OCI-LY7 (cell line): Measurements from ENCODE around the gene OTUD3. TPM values are rescaled to one million over a fixed set of nuclear protein-coding genes. Genes with fewer than 3 reads are reported as not detected.
"Not testable (repeated sequence)": the region's sequence is repeated elsewhere in the genome, so short reads cannot be mapped to it uniquely, and the experiment has no call there.

Source experiments
- BruUV-seq: library from RNA; stranded (reverse); fragments of 400-500 nt; replicated peaks from 2 replicates; lab custom pipeline; 2021; lab: Mats Ljungman, UMichigan
- CTCF ChIA-PET: fragments of 300-600 bp; sonication (Branson Sonifier 250); formaldehyde crosslinking; loops from one replicate; lab custom pipeline; 2022; ENCODE audit warnings: antibody characterized with exemption; ENCODE audit not compliant: unreplicated experiment; lab: Charles Lee
- POLR2A ChIA-PET: fragments of 300-600 bp; sonication (Branson Sonifier 250); formaldehyde crosslinking; loops from one replicate; lab custom pipeline; 2022; ENCODE audit warnings: antibody characterized with exemption; lab: Charles Lee
- DNase-seq: peaks from one replicate; pipeline ENCODE4 v3.0.0-alpha.2; 2015; ENCODE audit warnings: low spot score
- H2AFZ ChIP-seq: fragments of 200-600 bp; sonication (generic), shearing (Covaris generic); 2 replicates; pipeline ENCODE4 v1.6.1; 2014; ENCODE audit warnings: mild to moderate bottlenecking, antibody characterized with exemption, low read length, moderate library complexity
- H3K27ac ChIP-seq: fragments of 200-600 bp; sonication (generic); 2 replicates; pipeline ENCODE4 v1.5.1; 2014; ENCODE audit warnings: mixed run types, low read depth, mild to moderate bottlenecking, moderate library complexity, low read length, inconsistent platforms; ENCODE audit not compliant: poor library complexity, severe bottlenecking
- H3K36me3 ChIP-seq: fragments of 200-600 bp; sonication (generic); 2 replicates; pipeline ENCODE4 v1.6.1; 2014; ENCODE audit warnings: mild to moderate bottlenecking, antibody characterized with exemption, low read length, moderate library complexity, mixed read lengths; ENCODE audit not compliant: insufficient read depth
- H3K4me1 ChIP-seq: fragments of 200-600 bp; sonication (generic); 2 replicates; pipeline ENCODE4 v1.5.1; 2014; ENCODE audit warnings: mild to moderate bottlenecking, low read length; ENCODE audit not compliant: insufficient read depth, poor library complexity, severe bottlenecking
- H3K4me2 ChIP-seq: fragments of 200-600 bp; sonication (generic); 2 replicates; pipeline ENCODE4 v1.6.1; 2014; ENCODE audit warnings: mild to moderate bottlenecking, low read length
- H3K4me3 ChIP-seq: fragments of 200-600 bp; sonication (generic); 2 replicates; pipeline ENCODE4 v1.5.1; 2014; ENCODE audit warnings: mild to moderate bottlenecking, low read depth, low read length; ENCODE audit not compliant: poor library complexity, severe bottlenecking
- H3K79me2 ChIP-seq: fragments of 200-600 bp; sonication (generic); 2 replicates; pipeline ENCODE4 v1.6.1; 2016; ENCODE audit warnings: low read depth, mild to moderate bottlenecking, low read length, moderate library complexity, mixed read lengths; ENCODE audit not compliant: insufficient read depth
- H3K9me2 ChIP-seq: fragments of 200-600 bp; sonication (generic); 2 replicates; pipeline ENCODE4 v1.6.1; 2016; ENCODE audit warnings: mild to moderate bottlenecking, low read length, mixed read lengths; ENCODE audit not compliant: insufficient read depth
- H3K9me3 ChIP-seq: fragments of 200-600 bp; sonication (generic); 2 replicates; pipeline ENCODE4 v1.6.1; 2014; ENCODE audit warnings: mild to moderate bottlenecking, mixed run types, low read length, mixed read lengths
- H4K20me1 ChIP-seq: fragments of 200-600 bp; sonication (generic); 2 replicates; pipeline ENCODE4 v1.6.1; 2014; ENCODE audit warnings: mild to moderate bottlenecking, antibody characterized with exemption, low read length, moderate library complexity, mixed read lengths; ENCODE audit not compliant: insufficient read depth
- EZH2phosphoT487 ChIP-seq: fragments of 200-600 bp; sonication (generic); IDR thresholded peaks from 2 replicates; pipeline ENCODE4 v1.6.1; 2018; ENCODE audit warnings: low read depth, borderline replicate concordance, mild to moderate bottlenecking, mixed run types, antibody characterized with exemption, low read length, moderate library complexity, mixed read lengths
- intact Hi-C: fragments of 100-400 bp; cut with micrococcal nuclease; formaldehyde crosslinking; loops from one replicate; pipeline ENCODE4 v1.10.0; 2022; ENCODE audit not compliant: unreplicated experiment
- total RNA-seq, 2 experiments: library from RNA; depleted of rRNA in 1 of 2; stranded (reverse); fragments of >200 nt in 1 of 2; shearing (Covaris generic) in 1 of 2; gene quantifications; 2 replicates each; pipeline ENCODE4 v1.2.3, GENCODE V29; 2014 to 2022
- TF ChIP-seq, protein P1 (sequence below): fragments of 200-600 bp; sonication (generic); conservative IDR thresholded peaks from 2 replicates; pipeline ENCODE4 v1.5.1; 2014; ENCODE audit warnings: mild to moderate bottlenecking, antibody characterized with exemption, low read length, moderate library complexity, mixed read lengths

OTUD3 gene
- total RNA-seq, 2 experiments from 2014 or later = 7.3 to 14.7 TPM

- H2AFZ ChIP-seq, H3K4me3 ChIP-seq, intact Hi-C loops, BruUV-seq, CTCF ChIA-PET, H3K36me3 ChIP-seq, H3K4me2 ChIP-seq, H3K4me1 ChIP-seq, H3K9me2 ChIP-seq, H3K27ac ChIP-seq, H3K79me2 ChIP-seq, H4K20me1 ChIP-seq, H3K9me3 ChIP-seq, DNase-seq, POLR2A ChIA-PET: not testable (repeated sequence)
Measured at GRCh38 chr1:19869453-19869852, 12.7 kb upstream of the OTUD3 start.

DNA sequence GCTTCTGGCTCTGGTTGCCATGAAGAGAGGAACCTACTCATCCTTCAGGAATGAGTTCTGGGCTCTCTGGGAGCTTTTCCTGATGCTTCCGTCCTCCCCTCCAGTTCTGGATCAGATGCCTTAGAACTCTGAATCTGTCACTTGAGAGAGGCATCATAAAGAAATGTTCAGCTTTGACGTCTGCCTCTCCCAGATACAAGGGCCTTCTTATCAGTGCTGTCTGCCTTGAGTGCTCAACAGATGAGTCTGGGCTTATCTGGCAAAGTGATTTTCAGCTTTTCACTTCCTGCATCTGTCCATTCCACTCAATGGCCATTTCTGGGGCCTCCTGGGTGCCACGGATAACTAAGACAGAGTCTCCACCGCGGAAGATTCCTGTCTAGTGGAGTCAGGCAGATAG is 12.3 kb upstream of the OTUD3 start:
- no TSS peak for BruUV-seq
- TF ChIP-seq, protein P1, sequence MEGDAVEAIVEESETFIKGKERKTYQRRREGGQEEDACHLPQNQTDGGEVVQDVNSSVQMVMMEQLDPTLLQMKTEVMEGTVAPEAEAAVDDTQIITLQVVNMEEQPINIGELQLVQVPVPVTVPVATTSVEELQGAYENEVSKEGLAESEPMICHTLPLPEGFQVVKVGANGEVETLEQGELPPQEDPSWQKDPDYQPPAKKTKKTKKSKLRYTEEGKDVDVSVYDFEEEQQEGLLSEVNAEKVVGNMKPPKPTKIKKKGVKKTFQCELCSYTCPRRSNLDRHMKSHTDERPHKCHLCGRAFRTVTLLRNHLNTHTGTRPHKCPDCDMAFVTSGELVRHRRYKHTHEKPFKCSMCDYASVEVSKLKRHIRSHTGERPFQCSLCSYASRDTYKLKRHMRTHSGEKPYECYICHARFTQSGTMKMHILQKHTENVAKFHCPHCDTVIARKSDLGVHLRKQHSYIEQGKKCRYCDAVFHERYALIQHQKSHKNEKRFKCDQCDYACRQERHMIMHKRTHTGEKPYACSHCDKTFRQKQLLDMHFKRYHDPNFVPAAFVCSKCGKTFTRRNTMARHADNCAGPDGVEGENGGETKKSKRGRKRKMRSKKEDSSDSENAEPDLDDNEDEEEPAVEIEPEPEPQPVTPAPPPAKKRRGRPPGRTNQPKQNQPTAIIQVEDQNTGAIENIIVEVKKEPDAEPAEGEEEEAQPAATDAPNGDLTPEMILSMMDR = no peak
- TF ChIP-seq EZH2phosphoT487 = no peak
- H3K4me3 ChIP-seq = no peak overlapping the region
- H3K9me3 ChIP-seq = no peaks in the 10 kb centered on the region
- no peak for DNase-seq
- H3K4me2 ChIP-seq = no peak overlapping the region
- intact Hi-C loops = no loop called here
- no peaks in the 10 kb centered on the region for H3K9me2 ChIP-seq
- no peaks in the 10 kb centered on the region for H3K36me3 ChIP-seq
- H3K79me2 ChIP-seq = no peaks in the 10 kb centered on the region
- ChIA-PET CTCF (no interaction called here), POLR2A (interaction anchor here (0.6 kb wide), 1 partner anchor 1256 kb away, joined by 5 read pairs; no protein-coding TSS in a partner anchor)
- no peak overlapping the region for H2AFZ ChIP-seq
- H4K20me1 ChIP-seq = no peaks in the 10 kb centered on the region
- no peak overlapping the region for H3K27ac ChIP-seq
- H3K4me1 ChIP-seq = no peaks in the 10 kb centered on the region

DNA sequence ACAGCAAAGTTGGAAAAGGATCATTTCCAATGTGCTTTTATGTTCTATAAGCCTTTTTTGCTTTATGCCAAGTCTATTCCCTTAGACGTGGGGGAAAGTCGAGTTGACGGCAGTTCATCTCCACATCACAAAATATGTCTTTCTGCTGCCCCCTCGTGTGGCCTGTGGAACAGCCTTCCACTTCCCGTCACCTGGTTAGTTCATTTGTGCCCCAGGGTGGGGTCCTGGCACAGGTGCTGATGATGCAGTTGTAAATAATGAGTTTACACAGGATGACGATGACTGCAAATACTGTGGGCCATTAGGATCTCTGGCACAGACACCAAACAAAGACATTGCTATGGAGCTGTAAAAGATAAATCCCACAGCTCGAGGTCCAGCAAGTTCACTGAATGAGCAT is 10.0 kb upstream of the OTUD3 start:
- DNase-seq = peak; percentile 42
- H3K4me1 ChIP-seq = no peaks in the 10 kb centered on the region
- intact Hi-C loops = loop anchor here (1.0 kb wide), 2 partner anchors 110 to 157 kb away; no protein-coding TSS in a partner anchor
- TF ChIP-seq, protein P1 = peak; percentile 66
- TF ChIP-seq EZH2phosphoT487 = no peak
- H3K36me3 ChIP-seq = no peaks in the 10 kb centered on the region
- no peaks in the 10 kb centered on the region for H3K79me2 ChIP-seq
- CTCF ChIA-PET = no interaction called here
- no TSS peak for BruUV-seq
- no peak overlapping the region for H3K27ac ChIP-seq
- no peaks in the 10 kb centered on the region for H3K9me3 ChIP-seq
- no peak overlapping the region; the same call in 1 of the 2 replicates for H2AFZ ChIP-seq
- H4K20me1 ChIP-seq = no peaks in the 10 kb centered on the region
- H3K9me2 ChIP-seq = no peaks in the 10 kb centered on the region
- H3K4me2 ChIP-seq = no peak overlapping the region
- H3K4me3 ChIP-seq = no peak overlapping the region
- POLR2A ChIA-PET = no interaction called here
